ENCODE measurements around the gene PRKCD.

PRKCD gene

GRCh38 chr3:53230789-53231188 is 69.8 kb downstream of the PRKCD start:
- H3K4me3 ChIP-seq (ENCODE audit: control insufficient read depth, low read depth, low read length): no peak overlapping the region
- TF ChIP-seq CTCF (conservative IDR thresholded peaks at IDR 0.05; ENCODE audit: control insufficient read depth, insufficient read depth, low read depth, low read length): no peak
- DNase-seq (ENCODE audit: low read depth): no peak

- no peak overlapping the region for H3K4me3 ChIP-seq (ENCODE audit: control insufficient read depth, low read depth, low read length)
- DNase-seq (ENCODE audit: low read depth): no peak
- TF ChIP-seq CTCF (conservative IDR thresholded peaks at IDR 0.05; ENCODE audit: control insufficient read depth, insufficient read depth, low read depth, low read length): no peak
These were observed 70.8 kb downstream of the PRKCD start for GRCh38 chr3:53231532-53232511.

- H3K4me3 ChIP-seq (ENCODE audit: control insufficient read depth, low read depth, low read length): no peak overlapping the region
- no peak for DNase-seq (ENCODE audit: low read depth)
- no peak for TF ChIP-seq CTCF (conservative IDR thresholded peaks at IDR 0.05; ENCODE audit: control insufficient read depth, insufficient read depth, low read depth, low read length)
These were observed 71.8 kb downstream of the PRKCD start for GRCh38 chr3:53232641-53233377.

GRCh38 chr3:53234130-53234840 is 73.3 kb downstream of the PRKCD start:
- H3K4me3 ChIP-seq (ENCODE audit: control insufficient read depth, low read depth, low read length): no peak overlapping the region
- DNase-seq (ENCODE audit: low read depth): no peak
- no peak for TF ChIP-seq CTCF (conservative IDR thresholded peaks at IDR 0.05; ENCODE audit: control insufficient read depth, insufficient read depth, low read depth, low read length)

- no peak overlapping the region for H3K4me3 ChIP-seq (ENCODE audit: control insufficient read depth, low read depth, low read length)
- no peak for TF ChIP-seq CTCF (conservative IDR thresholded peaks at IDR 0.05; ENCODE audit: control insufficient read depth, insufficient read depth, low read depth, low read length)
- no peak for DNase-seq (ENCODE audit: low read depth)
These were observed 73.8 kb downstream of the PRKCD start for GRCh38 chr3:53234841-53235232.

GRCh38 chr3:53235545-53235944 is 74.5 kb downstream of the PRKCD start:
- DNase-seq (ENCODE audit: low read depth): no peak
- no peak overlapping the region for H3K4me3 ChIP-seq (ENCODE audit: control insufficient read depth, low read depth, low read length)
- no peak for TF ChIP-seq CTCF (conservative IDR thresholded peaks at IDR 0.05; ENCODE audit: control insufficient read depth, insufficient read depth, low read depth, low read length)

Data from fibroblast of mammary gland (primary cell).